SK-N-SH (cell line): ENCODE results near the gene LRRC3C. TPM values are rescaled to one million over a fixed set of nuclear protein-coding genes. Genes with fewer than 3 reads are reported as not detected.
A peak's percentile ranks its signal among the peaks of the same experiment; 100 is the strongest.

ENCODE experiments used
- CTCF ChIA-PET: fragments of 300-600, 350-600 bp; formaldehyde crosslinking; extraction: SDS; loops from one replicate; lab custom pipeline; 2021; lab: Yijun Ruan, JAX
- POLR2A ChIA-PET: fragments of 350-600 bp; sonication (Branson Sonifier 250); formaldehyde crosslinking; extraction: SDS; loops from one replicate; lab custom pipeline; 2020; ENCODE audit warnings: antibody characterized with exemption, inconsistent platforms; lab: Yijun Ruan, JAX
- DNase-seq: peaks from one replicate; pipeline ENCODE4 v3.0.0; 2012
- H2AFZ ChIP-seq: fragments of 200-600 bp; sonication (generic); 2 replicates; pipeline ENCODE4 v1.8.1; 2016; ENCODE audit warnings: antibody characterized with exemption, mild to moderate bottlenecking, low read depth
- H3F3A ChIP-seq: fragments of 200-600 bp; sonication (generic); replicated peaks from 2 replicates; pipeline ENCODE3; 2016; ENCODE audit warnings: antibody characterized with exemption, mild to moderate bottlenecking; ENCODE audit not compliant: insufficient read depth
- H3K27ac ChIP-seq, 2 experiments: fragments of 200-500 bp in 1 of 2; fragments of 200-600 bp in 1 of 2; sonication (Bioruptor generic) in 1 of 2; sonication (generic), shearing (Covaris generic) in 1 of 2; 2 replicates each; pipeline versions ENCODE4 v1.5.1 to v1.6.1; 2014 to 2016; ENCODE audit warnings: low read depth in 2 of 2, inconsistent platforms in 1 of 2, low read length in 1 of 2, mild to moderate bottlenecking in 1 of 2, mixed read lengths in 1 of 2
- H3K27me3 ChIP-seq: fragments of 200-600 bp; sonication (generic), shearing (Covaris generic); 2 replicates; pipeline ENCODE4 v1.6.1; 2016; ENCODE audit warnings: mixed run types; ENCODE audit not compliant: insufficient read depth
- H3K36me3 ChIP-seq, 2 experiments: fragments of 200-500 bp in 1 of 2; fragments of 200-600 bp in 1 of 2; sonication (Bioruptor generic) in 1 of 2; sonication (generic) in 1 of 2; replicated peaks in 1 of 2; 2 replicates each; pipeline versions ENCODE3 to v1.5.1; 2014 to 2016; ENCODE audit warnings: low read length in 1 of 2, mild to moderate bottlenecking in 1 of 2; ENCODE audit not compliant: insufficient read depth in 2 of 2, control insufficient read depth in 1 of 2
- H3K4me1 ChIP-seq, 2 experiments: fragments of 200-500 bp in 1 of 2; fragments of 200-600 bp in 1 of 2; sonication (Bioruptor generic) in 1 of 2; sonication (generic), shearing (Covaris generic) in 1 of 2; 2 replicates each; pipeline versions ENCODE4 v1.5.1 to v1.6.1; 2014 to 2016; ENCODE audit warnings: low read depth in 1 of 2, low read length in 1 of 2, mixed run types in 1 of 2; ENCODE audit not compliant: insufficient read depth in 2 of 2, control insufficient read depth in 1 of 2
- H3K4me2 ChIP-seq: fragments of 200-600 bp; sonication (generic), shearing (Covaris generic); 2 replicates; pipeline ENCODE4 v1.6.1; 2017; ENCODE audit warnings: mixed run types
- H3K4me3 ChIP-seq, 2 experiments: fragments of 200-500 bp in 1 of 2; fragments of 200-600 bp in 1 of 2; sonication (Bioruptor generic) in 1 of 2; sonication (generic), shearing (Covaris generic) in 1 of 2; 2 replicates each; pipeline versions ENCODE4 v1.5.1 to v1.8.1; 2014 to 2016; ENCODE audit warnings: low read depth in 2 of 2, inconsistent platforms in 1 of 2, low read length in 1 of 2, mild to moderate bottlenecking in 1 of 2, mixed read lengths in 1 of 2, moderate library complexity in 1 of 2
- H3K79me2 ChIP-seq: fragments of 200-600 bp; sonication (generic); 2 replicates; pipeline ENCODE4 v1.8.1; 2017; ENCODE audit warnings: mild to moderate bottlenecking; ENCODE audit not compliant: insufficient read depth
- H3K9ac ChIP-seq: fragments of 200-600 bp; sonication (generic); 2 replicates; pipeline ENCODE4 v1.6.1; 2017; ENCODE audit warnings: mixed run types
- H3K9me2 ChIP-seq: fragments of 200-600 bp; sonication (generic); 2 replicates; pipeline ENCODE4 v1.6.1; 2017; ENCODE audit warnings: mixed run types
- H3K9me3 ChIP-seq: fragments of 200-600 bp; sonication (generic); 2 replicates; pipeline ENCODE4 v1.6.1; 2017; ENCODE audit warnings: mixed run types, mild to moderate bottlenecking, moderate library complexity
- H4K20me1 ChIP-seq: fragments of 200-600 bp; sonication (generic); 2 replicates; pipeline ENCODE4 v1.6.1; 2017; ENCODE audit warnings: mild to moderate bottlenecking, mixed run types; ENCODE audit not compliant: insufficient read depth
- ELF1 ChIP-seq: IDR thresholded peaks from 2 replicates; pipeline ENCODE4 v1.4.0; 2012
- EZH2phosphoT487 ChIP-seq: fragments of 200-600 bp; sonication (generic); IDR thresholded peaks from 2 replicates; pipeline ENCODE4 v1.6.1; 2017; ENCODE audit warnings: low read depth, mixed run types, mild to moderate bottlenecking, antibody characterized with exemption, moderate library complexity, borderline replicate concordance
- FOSL2 ChIP-seq: IDR thresholded peaks from 2 replicates; pipeline ENCODE4 v1.4.0; 2012; ENCODE audit warnings: low read depth, mild to moderate bottlenecking, moderate library complexity, borderline replicate concordance
- FOXJ3 ChIP-seq: sonication (generic); formaldehyde crosslinking; IDR thresholded peaks from 2 replicates; pipeline ENCODE4 v1.5.1; 2020; ENCODE audit warnings: mild to moderate bottlenecking, missing genetic modification reagents
- GATA2 ChIP-seq: sonication (generic); formaldehyde crosslinking; IDR thresholded peaks from 2 replicates; pipeline ENCODE4 v1.5.0; 2020; ENCODE audit warnings: mild to moderate bottlenecking, missing genetic modification reagents
- IRF3 ChIP-seq: fragments of 150-350 bp; IDR thresholded peaks from 2 replicates; pipeline ENCODE4 v1.6.1; 2016; ENCODE audit warnings: mild to moderate bottlenecking, low read depth, low read length
- JUND ChIP-seq: IDR thresholded peaks from 2 replicates; pipeline ENCODE4 v1.4.0; 2012
- MEF2A ChIP-seq: IDR thresholded peaks from 2 replicates; pipeline ENCODE4 v1.4.0; 2012; ENCODE audit warnings: low read depth, borderline replicate concordance
- MXI1 ChIP-seq: IDR thresholded peaks from 2 replicates; pipeline ENCODE4 v1.6.1; 2012; ENCODE audit warnings: mild to moderate bottlenecking, low read depth, low read length, improper control_type of control experiment
- NFIC ChIP-seq: IDR thresholded peaks from 2 replicates; pipeline ENCODE4 v1.4.0; 2012; ENCODE audit warnings: borderline replicate concordance
- PBX3 ChIP-seq: IDR thresholded peaks from 2 replicates; pipeline ENCODE4; 2012
- POLR2AphosphoS5 ChIP-seq: IDR thresholded peaks from 2 replicates; pipeline ENCODE4 v1.6.1; 2012; ENCODE audit warnings: low read depth, low read length
- RCOR1 ChIP-seq: fragments of 150-350 bp; IDR thresholded peaks from 2 replicates; pipeline ENCODE4 v1.6.1; 2017; ENCODE audit warnings: antibody characterized with exemption, low read length
- RFX5 ChIP-seq: IDR thresholded peaks from 2 replicates; pipeline ENCODE4 v1.6.1; 2012; ENCODE audit warnings: mild to moderate bottlenecking, improper control_type of control experiment, low read length
- TAF1 ChIP-seq: IDR thresholded peaks from 2 replicates; pipeline ENCODE4 v1.6.1; 2012; ENCODE audit warnings: low read depth, mild to moderate bottlenecking, low read length, moderate library complexity, borderline replicate concordance
- TCF12 ChIP-seq: IDR thresholded peaks from 2 replicates; pipeline ENCODE4 v1.4.0; 2012
- ZBTB33 ChIP-seq: IDR thresholded peaks from 2 replicates; pipeline ENCODE4 v1.4.0; 2012; ENCODE audit warnings: low read depth, borderline replicate concordance
- WGBS: methylation state at CpG from one replicate; pipeline ENCODE4 v1.1.6; 2017; ENCODE audit warnings: low lambda C conversion rate; 5-methylcytosine and 5-hydroxymethylcytosine counted together
- polyA plus RNA-seq, 3 experiments: library from polyadenylated mRNA; depleted of rRNA; stranded (reverse); fragments of >200 nt; gene quantifications; 2 replicates each; pipeline ENCODE4 v1.2.3, GENCODE V29; 2012

LRRC3C gene
- polyA plus RNA-seq, 1 of the 3 experiments (the other 2 are of a cell fraction), result not detected

- Histone ChIP-seq H3K9ac (peak overlapping the region; percentile 86), H4K20me1 (peaks cover 37% of the 10 kb centered on the region), H2AFZ (peak overlapping the region; percentile 86; the same call in 1 of the 2 replicates), H3K9me3 (no peaks in the 10 kb centered on the region), H3K27me3 (no peaks in the 10 kb centered on the region), H3K27ac (peak overlapping the region; percentile 17 to 90), H3K4me2 (peak overlapping the region; percentile 96), H3K79me2 (peaks cover 37% of the 10 kb centered on the region), H3K4me1 (peaks cover 8 to 32% of the 10 kb centered on the region in 2 experiments; a peak in 3 of 4 replicates), H3K36me3 (peaks cover 2 to 10% of the 10 kb centered on the region in 2 experiments), H3K4me3 (peak overlapping the region; percentile 60 to 92), H3K9me2 (no peaks in the 10 kb centered on the region), H3F3A (peaks cover 27% of the 10 kb centered on the region)
- no peak for TF ChIP-seq TAF1
- TF ChIP-seq PBX3, result no peak
- TF ChIP-seq JUND, result no peak
- no peak for TF ChIP-seq POLR2AphosphoS5
- TF ChIP-seq FOSL2, result no peak
- TF ChIP-seq GATA2 (CRISPR knock-in tag), result no peak
- TF ChIP-seq EZH2phosphoT487, result no peak
- TF ChIP-seq RFX5, result no peak
- TF ChIP-seq IRF3, result no peak
- TF ChIP-seq MEF2A, result no peak
- no peak for TF ChIP-seq RCOR1
- TF ChIP-seq NFIC, result no peak
- TF ChIP-seq FOXJ3 (CRISPR knock-in tag), result no peak
- TF ChIP-seq ZBTB33, result no peak
- no peak for TF ChIP-seq ELF1
- TF ChIP-seq MXI1, result no peak
- no peak for TF ChIP-seq TCF12
- peak; percentile 52 for DNase-seq
- WGBS, result 59% methylated on average over 14 of the region's 17 CpGs
- CTCF ChIA-PET, result interaction anchor here (0.9 to 3.4 kb wide), 3 partner anchors 12 to 107 kb away, joined by 3 to 20 read pairs (median 3); partner anchors contain the start of gene PSMD3
- POLR2A ChIA-PET, result interaction anchor here (1.0 kb wide), 1 partner anchor 11 kb away, joined by 3 read pairs; no protein-coding TSS in a partner anchor
Measured at GRCh38 chr17:39927929-39928857, 661 bp downstream of the LRRC3C start.
